ENCODE data around the gene RPL27. TPM values are rescaled to one million over a fixed set of nuclear protein-coding genes. Genes with fewer than 3 reads are reported as not detected.

The RPL27 gene
- total and polyA plus RNA-seq, 2 of the 13 experiments (the other 11 are each of a cell fraction or from before 2014, with no cell fraction given), result 1,585 to 5,840 TPM

DNA sequence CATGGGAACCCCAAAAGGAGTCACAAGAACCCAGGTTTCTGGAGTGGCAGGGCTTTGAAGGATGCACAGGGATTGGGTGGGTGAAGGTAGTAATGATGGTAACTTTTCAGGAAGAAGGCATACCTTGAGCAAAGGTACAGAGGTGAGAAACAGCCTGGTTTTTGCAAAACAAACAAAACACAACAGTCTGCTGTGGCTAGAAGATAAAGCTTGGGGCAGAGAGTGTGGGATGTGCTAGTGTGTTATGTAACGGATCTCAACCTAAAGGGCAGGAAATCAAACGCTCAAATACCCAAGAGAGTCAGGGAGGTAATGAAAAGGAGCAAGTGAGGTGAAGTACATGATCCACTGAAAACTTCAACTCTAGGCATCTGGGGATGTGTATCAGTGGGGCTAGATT is 23.0 kb upstream of the RPL27 start (continued):
- TF ChIP-seq PITX1 (CRISPR knock-in tag; IDR thresholded peaks at IDR 0.05) (0 out of 2 replicates have a peak, but pooled peaks have one; percentile 22), HOXA3 (CRISPR knock-in tag; IDR thresholded peaks at IDR 0.05) (peak; percentile 21; the same call in 1 of the 2 replicates), ZMYM4 (CRISPR knock-in tag; IDR thresholded peaks at IDR 0.05) (no peak), ZNF605 (CRISPR knock-in tag; IDR thresholded peaks at IDR 0.05) (peak; percentile 62), PLRG1 (conservative IDR thresholded peaks at IDR 0.05) (no peak), ISL2 (CRISPR knock-in tag; IDR thresholded peaks at IDR 0.05) (no peak), RARA (CRISPR knock-in tag; IDR thresholded peaks at IDR 0.05) (peak; percentile 68; the same call in 1 of the 2 replicates), ZNF441 (CRISPR knock-in tag; IDR thresholded peaks at IDR 0.05; ENCODE audit: borderline replicate concordance) (no peak), HNF4G (IDR thresholded peaks at IDR 0.05; ENCODE audit: borderline replicate concordance, low read depth, low read length) (peak; percentile 25; the same call in 1 of the 2 replicates), HNF4G (CRISPR knock-in tag; IDR thresholded peaks at IDR 0.05; ENCODE audit: borderline replicate concordance, low read depth) (no peak), NCOA2 (CRISPR knock-in tag; IDR thresholded peaks at IDR 0.05) (0 out of 2 replicates have a peak, but pooled peaks have one; percentile 10), TBX2 (CRISPR knock-in tag; IDR thresholded peaks at IDR 0.05; ENCODE audit: borderline replicate concordance) (peak; percentile 75; the same call in 1 of the 2 replicates), DR1 (CRISPR knock-in tag; IDR thresholded peaks at IDR 0.05) (no peak), FOXA3 (CRISPR knock-in tag; IDR thresholded peaks at IDR 0.05) (0 out of 2 replicates have a peak, but pooled peaks have one; percentile 6), TEF (CRISPR knock-in tag; IDR thresholded peaks at IDR 0.05) (peak; percentile 24; the same call in 1 of the 2 replicates), BRD4 (CRISPR knock-in tag; IDR thresholded peaks at IDR 0.05) (no peak), RAD21 (CRISPR knock-in tag; IDR thresholded peaks at IDR 0.05) (no peak), ZNF562 (CRISPR knock-in tag; IDR thresholded peaks at IDR 0.05; ENCODE audit: borderline replicate concordance) (no peak), ZNF724P (CRISPR knock-in tag; IDR thresholded peaks at IDR 0.05; ENCODE audit: borderline replicate concordance) (no peak), POGK (CRISPR knock-in tag; conservative IDR thresholded peaks at IDR 0.05) (no peak), SOX5 (CRISPR knock-in tag; IDR thresholded peaks at IDR 0.05; ENCODE audit: borderline replicate concordance) (peak; percentile 47; the same call in 1 of the 2 replicates), ZFP36L1 (CRISPR knock-in tag; IDR thresholded peaks at IDR 0.05) (no peak), NR0B2 (CRISPR knock-in tag; IDR thresholded peaks at IDR 0.05) (no peak), ZNF430 (CRISPR knock-in tag; IDR thresholded peaks at IDR 0.05) (peak; percentile 76), HNF4A (CRISPR knock-in tag; IDR thresholded peaks at IDR 0.05) (peak; percentile 57), KLF11 (CRISPR knock-in tag; IDR thresholded peaks at IDR 0.05) (0 out of 2 replicates have a peak, but pooled peaks have one; percentile 43)

Data from HepG2 (cell line).